ENCODE data around the gene SAA4.
"Not testable (repeated sequence)": the region's sequence is repeated elsewhere in the genome, so short reads cannot be mapped to it uniquely, and the experiment has no call there.

Gene SAA4

DNA sequence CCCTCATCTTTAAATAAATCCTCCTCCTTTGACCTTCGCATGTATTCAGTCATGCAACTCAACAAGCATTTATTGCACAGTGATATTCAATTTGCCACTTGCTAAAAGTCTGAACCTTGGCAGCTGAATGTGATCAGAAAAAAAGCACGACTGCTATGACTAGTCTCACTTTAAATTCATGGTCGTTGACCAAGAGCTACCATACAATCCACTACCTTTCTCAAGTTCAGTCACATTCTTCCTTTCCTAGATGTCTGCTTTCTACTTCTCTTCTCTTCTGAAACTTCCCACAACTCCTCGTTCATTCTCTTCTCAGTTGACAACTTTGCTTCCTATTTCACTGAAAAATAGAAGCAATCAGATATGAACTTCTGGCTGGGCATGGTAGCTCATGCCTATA is 27.4 kb upstream of the SAA4 start:
- in situ Hi-C loops (cut with HindIII; ENCODE audit: low pct_unique_long_range_greater_than_20kb, low sequenced_read_pairs) = no loop called here
- no peak for TF ChIP-seq JUND (IDR thresholded peaks at IDR 0.05; ENCODE audit: low read depth)
- no peak for DNase-seq (ENCODE audit: low read depth in 1 of 2, low spot score in 1 of 2)

DNA sequence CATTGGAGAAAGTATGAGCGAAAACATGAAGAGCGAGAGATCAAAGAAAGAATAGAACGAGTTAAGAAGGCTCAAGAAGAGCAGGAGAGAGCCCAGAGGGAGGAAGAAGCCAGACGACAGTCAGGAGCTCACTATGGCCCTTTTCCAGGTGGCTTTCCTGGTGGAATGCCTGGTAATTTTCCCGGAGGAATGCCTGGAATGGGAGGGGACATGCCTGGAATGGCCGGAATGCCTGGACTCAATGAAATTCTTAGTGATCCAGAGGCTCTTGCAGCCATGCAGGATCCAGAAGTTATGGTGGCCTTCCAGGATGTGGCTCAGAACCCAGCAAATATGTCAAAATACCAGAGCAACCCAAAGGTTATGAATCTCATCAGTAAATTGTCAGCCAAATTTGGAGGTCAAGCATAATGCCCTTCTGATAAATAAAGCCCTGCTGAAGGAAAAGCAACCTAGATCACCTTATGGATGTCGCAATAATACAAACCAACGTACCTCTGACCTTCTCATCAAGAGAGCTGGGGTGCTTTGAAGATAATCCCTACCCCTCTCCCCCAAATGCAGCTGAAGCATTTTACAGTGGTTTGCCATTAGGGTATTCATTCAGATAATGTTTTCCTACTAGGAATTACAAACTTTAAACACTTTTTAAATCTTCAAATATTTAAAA is 26.2 kb upstream of the SAA4 start:
- in situ Hi-C loops (cut with HindIII; ENCODE audit: low pct_unique_long_range_greater_than_20kb, low sequenced_read_pairs); DNase-seq (ENCODE audit: low read depth in 1 of 2, low spot score in 1 of 2): not testable (repeated sequence)

DNA sequence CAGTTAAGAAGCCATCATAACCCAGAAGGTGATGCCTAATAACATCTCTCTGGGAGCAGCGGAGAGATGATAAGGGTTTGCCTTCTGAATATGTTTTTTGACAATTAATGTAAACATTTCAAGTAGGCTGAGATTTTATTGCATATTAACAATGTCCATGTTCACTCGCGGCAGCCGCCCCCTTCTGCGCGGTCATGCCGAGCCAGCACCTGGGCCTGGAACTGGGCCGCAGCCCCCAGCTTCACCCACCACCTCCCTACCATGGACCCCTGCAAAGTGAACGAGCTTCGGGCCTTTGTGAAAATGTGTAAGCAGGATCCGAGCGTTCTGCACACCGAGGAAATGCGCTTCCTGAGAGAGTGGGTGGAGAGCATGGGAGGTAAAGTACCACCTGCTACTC is 25.1 kb upstream of the SAA4 start:
- no peak for DNase-seq (ENCODE audit: low read depth in 1 of 2, low spot score in 1 of 2)
- no peak for TF ChIP-seq JUND (IDR thresholded peaks at IDR 0.05; ENCODE audit: low read depth)
- in situ Hi-C loops (cut with HindIII; ENCODE audit: low pct_unique_long_range_greater_than_20kb, low sequenced_read_pairs) = no loop called here

DNA sequence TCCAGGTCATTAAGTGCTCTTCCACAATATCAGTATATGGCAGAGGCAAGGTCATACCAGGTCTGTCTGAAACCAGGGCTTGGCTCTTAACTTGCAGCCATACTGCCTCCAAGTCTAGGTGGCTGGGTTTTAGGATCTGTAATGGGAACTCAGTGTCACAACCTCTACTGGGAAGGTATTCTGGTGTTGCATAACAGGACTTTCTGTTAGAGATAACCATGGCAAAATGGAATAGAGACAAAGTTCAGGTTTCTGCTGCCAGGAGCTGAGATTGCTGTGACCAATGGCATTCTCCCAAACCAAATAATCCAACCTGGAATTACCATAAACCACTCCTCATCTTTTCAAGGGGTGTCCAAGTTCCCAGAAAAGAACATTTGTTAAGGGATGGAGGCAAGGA is 22.7 kb upstream of the SAA4 start:
- TF ChIP-seq JUND (IDR thresholded peaks at IDR 0.05; ENCODE audit: low read depth) = no peak
- no peak for DNase-seq (ENCODE audit: low read depth in 1 of 2, low spot score in 1 of 2)
- in situ Hi-C loops (cut with HindIII; ENCODE audit: low pct_unique_long_range_greater_than_20kb, low sequenced_read_pairs) = no loop called here

DNA sequence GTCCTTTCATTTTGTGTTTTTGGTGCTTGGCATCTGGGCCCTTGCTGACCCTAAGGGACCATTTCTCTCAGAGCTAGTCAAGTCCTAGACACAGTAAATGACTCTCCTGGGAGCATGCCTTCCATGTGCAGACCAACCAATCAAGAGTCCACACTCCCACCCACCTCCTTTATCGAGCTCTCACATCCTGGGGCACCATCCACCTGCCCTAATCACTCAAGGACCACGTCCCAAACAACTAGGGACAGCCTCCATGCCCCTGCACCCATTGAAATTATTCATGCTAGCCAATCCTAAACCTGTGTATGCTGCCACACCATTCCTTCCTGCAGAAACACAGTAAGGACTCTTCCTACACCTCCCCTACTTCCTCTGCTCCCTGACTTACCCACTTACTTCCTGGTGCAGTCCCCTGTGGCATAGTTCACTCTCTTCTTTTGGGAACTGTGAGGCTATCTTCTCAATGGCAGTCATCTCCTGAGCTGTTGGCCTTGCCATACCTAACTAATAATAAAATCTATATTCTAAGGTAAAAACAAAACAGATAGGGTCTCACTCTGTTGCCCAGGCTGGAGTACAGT is 18.3 kb upstream of the SAA4 start:
- in situ Hi-C loops (cut with HindIII; ENCODE audit: low pct_unique_long_range_greater_than_20kb, low sequenced_read_pairs) = no loop called here
- no peak for TF ChIP-seq JUND (IDR thresholded peaks at IDR 0.05; ENCODE audit: low read depth)
- no peak for DNase-seq (ENCODE audit: low read depth in 1 of 2, low spot score in 1 of 2)

DNA sequence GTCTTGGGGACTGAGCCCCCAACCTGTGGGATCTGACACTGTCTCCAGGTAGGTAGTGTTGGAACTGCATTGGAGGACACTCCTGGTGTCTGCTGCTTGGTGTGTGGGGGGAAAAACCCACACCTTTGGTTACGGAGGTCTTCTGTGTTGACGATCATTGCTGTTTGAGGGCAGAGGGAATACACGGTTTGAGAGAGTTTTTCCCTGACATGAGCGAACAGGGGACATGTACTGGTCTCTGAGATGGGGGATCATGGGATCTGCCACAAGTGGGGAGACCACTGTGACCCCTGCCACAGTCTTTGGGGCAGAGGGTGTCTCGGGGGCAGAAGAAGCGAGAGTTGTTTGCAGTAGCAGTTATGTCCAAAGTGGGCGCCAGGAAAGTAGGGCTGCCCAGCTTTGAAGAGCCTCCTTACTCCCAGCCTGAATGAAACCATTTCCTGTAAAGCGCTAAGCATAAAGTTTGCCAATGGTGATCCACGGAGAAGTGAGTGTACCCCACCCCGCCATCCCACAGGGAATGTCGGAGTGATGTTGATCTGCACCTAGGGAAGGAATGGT is 17.3 kb upstream of the SAA4 start:
- in situ Hi-C loops (cut with HindIII; ENCODE audit: low pct_unique_long_range_greater_than_20kb, low sequenced_read_pairs) = no loop called here
- TF ChIP-seq JUND (IDR thresholded peaks at IDR 0.05; ENCODE audit: low read depth) = no peak
- DNase-seq (ENCODE audit: low read depth in 1 of 2, low spot score in 1 of 2) = no peak

DNA sequence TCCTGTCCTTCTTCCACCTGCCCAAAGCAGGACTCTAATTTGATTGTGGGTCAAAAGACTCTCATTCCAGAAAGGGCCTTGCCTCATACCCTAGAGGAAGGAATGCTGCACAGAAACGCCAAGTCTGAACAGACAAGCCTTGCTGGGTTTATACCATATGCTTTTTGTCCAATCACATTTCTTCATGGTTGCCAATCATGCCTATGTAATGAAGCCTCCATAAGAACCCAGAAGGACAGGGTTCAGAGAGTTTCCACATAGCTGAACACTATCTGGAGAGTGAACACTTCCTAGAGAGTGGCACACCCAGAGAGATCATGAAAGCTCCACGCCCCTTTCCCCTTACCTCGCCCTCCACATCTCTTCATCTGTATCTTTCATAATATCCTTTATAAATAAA is 16.6 kb upstream of the SAA4 start:
- peak in 1 of 2 experiments; percentile 6 for DNase-seq (ENCODE audit: low read depth in 1 of 2, low spot score in 1 of 2)

DNA sequence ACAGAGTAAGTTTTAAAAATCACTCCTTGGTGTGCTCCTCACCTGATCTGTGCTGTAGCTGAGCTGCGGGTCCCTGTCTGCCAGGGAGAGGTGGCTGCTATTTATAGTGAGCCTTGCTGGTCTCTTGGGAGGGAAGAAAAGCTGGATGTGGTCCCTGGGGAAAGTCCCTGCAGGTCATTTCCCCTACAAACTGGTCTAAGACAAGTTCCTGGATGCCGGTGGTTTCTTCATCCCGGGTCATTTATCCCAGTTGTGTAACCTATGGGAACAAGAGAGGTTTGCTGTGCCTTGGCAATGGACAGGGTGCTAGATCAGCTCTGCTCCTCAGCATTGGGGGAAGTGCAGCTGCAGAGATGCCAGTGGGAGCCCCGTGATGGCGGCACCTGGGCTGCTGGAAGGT is 12.0 kb upstream of the SAA4 start, which contains the start of gene SAA2:
TSS of gene SAA2 (minus strand) at position 108 of the 400 bp plus-strand sequence. CDS start 657 bp downstream, outside the sequence.
- no peak for DNase-seq (ENCODE audit: low read depth in 1 of 2, low spot score in 1 of 2)
- in situ Hi-C loops (cut with HindIII; ENCODE audit: low pct_unique_long_range_greater_than_20kb, low sequenced_read_pairs) = no loop called here

More for the DNA sequence above, 16.6 kb upstream of the SAA4 start:
- in situ Hi-C loops (cut with HindIII; ENCODE audit: low pct_unique_long_range_greater_than_20kb, low sequenced_read_pairs) = no loop called here
- TF ChIP-seq JUND (IDR thresholded peaks at IDR 0.05; ENCODE audit: low read depth) = no peak

DNA sequence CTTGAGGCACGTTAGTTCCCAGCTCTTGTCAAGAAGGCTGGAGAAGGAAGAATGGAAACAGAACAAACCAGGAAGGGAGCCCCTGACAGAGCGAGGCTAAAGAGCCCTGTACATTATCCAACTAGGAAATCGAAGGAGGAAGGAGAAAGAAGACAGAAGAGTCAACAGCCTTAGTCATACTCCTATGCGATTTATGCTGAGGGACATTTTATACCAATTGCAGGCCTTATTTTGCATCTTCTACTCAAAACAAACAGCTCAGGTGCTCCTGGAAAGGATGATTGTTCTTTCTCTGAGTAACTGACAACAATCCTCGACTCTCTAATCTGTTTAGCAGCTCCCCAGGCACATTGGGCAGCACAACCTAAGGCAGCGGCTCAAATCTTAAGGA is 10.6 kb upstream of the SAA4 start:
- DNase-seq (ENCODE audit: low read depth in 1 of 2, low spot score in 1 of 2); in situ Hi-C loops (cut with HindIII; ENCODE audit: low pct_unique_long_range_greater_than_20kb, low sequenced_read_pairs): not testable (repeated sequence)

More for the DNA sequence above, 12.0 kb upstream of the SAA4 start, which contains the start of gene SAA2:
- no peak for TF ChIP-seq JUND (IDR thresholded peaks at IDR 0.05; ENCODE audit: low read depth)

DNA sequence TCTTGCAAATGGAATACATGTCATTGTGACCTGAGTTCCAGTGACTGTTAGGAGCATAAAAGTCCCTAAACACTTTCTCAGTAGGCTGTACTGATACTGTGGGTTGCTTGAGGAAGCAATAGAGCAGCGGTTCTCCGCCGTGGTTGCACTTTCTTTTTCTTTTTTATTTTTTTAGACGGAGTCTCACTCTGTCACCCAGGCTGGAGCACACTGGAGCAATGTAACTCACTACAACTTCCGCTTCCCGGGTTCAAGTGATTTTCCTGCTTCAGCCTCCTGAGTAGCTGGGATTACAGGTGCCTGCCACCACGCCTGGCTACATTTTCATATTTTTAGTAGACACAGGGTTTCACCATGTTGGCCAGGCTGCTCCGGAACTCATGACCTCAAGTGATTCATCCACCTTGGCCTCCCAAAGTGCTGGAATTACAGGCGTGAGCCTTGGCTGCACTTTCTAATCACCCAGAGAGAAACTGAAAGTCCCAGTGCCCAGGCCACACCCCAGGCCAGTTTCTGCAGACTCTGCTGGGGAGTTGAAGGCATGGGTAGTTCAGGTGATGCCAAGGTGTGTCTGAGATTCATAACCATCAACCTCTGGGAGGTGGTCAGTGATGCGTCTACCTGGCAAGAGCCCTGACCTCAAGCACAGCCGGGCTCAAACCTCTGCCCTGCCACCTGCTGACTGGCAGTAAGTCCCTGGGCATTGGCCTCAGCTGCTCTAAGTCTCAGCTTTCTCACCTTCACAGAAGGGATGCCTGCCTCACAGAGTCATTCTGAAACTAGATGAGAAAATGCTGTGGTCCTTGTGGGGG is 10.0 kb upstream of the SAA4 start:
- in situ Hi-C loops (cut with HindIII; ENCODE audit: low pct_unique_long_range_greater_than_20kb, low sequenced_read_pairs); DNase-seq (ENCODE audit: low read depth in 1 of 2, low spot score in 1 of 2): not testable (repeated sequence)

DNA sequence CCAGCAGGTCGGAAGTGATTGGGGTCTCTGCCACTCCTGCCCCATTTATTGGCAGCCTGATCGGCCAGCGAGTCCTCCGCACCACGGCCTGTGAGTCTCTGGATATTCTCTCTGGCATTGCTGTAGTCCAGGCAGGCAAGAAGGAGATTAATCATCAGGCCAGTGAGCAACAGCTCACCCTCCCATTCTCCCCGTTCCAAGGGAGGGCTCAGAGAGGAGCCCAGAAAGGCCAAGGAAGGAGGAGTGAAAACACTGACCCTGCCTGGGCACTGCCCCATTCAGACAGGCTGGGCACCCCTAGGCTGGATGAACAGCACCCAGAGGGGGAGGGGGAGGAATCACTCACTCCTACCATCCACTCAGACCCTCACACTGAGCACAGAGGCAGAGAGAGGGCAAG is 8.8 kb upstream of the SAA4 start:
- TF ChIP-seq JUND (IDR thresholded peaks at IDR 0.05; ENCODE audit: low read depth) = no peak
- in situ Hi-C loops (cut with HindIII; ENCODE audit: low pct_unique_long_range_greater_than_20kb, low sequenced_read_pairs) = no loop called here
- no peak for DNase-seq (ENCODE audit: low read depth in 1 of 2, low spot score in 1 of 2)

DNA sequence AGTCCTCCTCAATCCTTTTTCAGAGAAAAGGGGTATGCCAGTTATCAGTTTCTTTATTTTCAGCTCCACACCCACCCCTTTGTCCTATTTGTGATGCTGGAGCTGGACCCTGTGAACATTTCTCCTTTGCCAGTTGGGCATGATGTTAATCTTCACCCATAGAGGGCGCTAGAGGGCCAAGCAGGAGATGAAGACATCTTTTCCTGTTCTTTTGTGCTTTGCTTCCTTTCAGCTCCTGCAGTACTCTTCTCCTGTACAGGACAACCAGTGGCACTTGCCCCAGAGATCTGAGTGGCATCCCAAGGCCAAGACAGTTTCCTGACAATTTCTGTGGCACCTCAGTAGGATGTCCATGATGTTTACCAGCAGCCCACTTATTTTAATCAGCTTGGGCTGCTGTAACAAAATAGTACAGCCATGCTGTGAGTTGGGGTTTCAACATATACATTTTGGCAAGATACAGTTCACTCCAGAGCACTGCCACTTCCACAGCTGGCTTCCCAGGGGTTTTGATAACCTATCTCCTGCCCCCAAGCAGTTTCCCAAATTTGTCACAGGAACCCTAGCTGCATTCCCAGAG is 7.3 kb upstream of the SAA4 start:
- in situ Hi-C loops (cut with HindIII; ENCODE audit: low pct_unique_long_range_greater_than_20kb, low sequenced_read_pairs) = no loop called here

More for the DNA sequence above, 7.3 kb upstream of the SAA4 start:
- TF ChIP-seq JUND (IDR thresholded peaks at IDR 0.05; ENCODE audit: low read depth) = no peak
- peak; percentile 15 to 76 for DNase-seq (ENCODE audit: low read depth in 1 of 2, low spot score in 1 of 2)
